CD4-positive, alpha-beta T cell (primary cell): Measurements from ENCODE around the gene PRTG. TPM values are rescaled to one million over a fixed set of nuclear protein-coding genes. Genes with fewer than 3 reads are reported as not detected.

Experiments
- ATAC-seq: fragments of 200-7000 bp; cut with Tn5 transposase; one replicate; pipeline ENCODE4 v1.10.0; 2022; ENCODE audit warnings: mild to moderate bottlenecking; ENCODE audit not compliant: poor library complexity
- CTCF ChIA-PET: fragments of 350-600 bp; sonication (Branson Sonifier 250); formaldehyde crosslinking; loops from one replicate; lab custom pipeline; 2021; ENCODE audit warnings: antibody characterized with exemption, inconsistent platforms; lab: Charles Lee
- POLR2A ChIA-PET: fragments of 350-600 bp; sonication (Branson Sonifier 250); formaldehyde crosslinking; loops from one replicate; lab custom pipeline; 2021; ENCODE audit warnings: antibody characterized with exemption, inconsistent platforms; lab: Charles Lee
- DNase-seq, 14 experiments: peaks; one replicate each; pipeline ENCODE4 v3.0.0-alpha.2; 2013 to 2020; ENCODE audit warnings: mixed read lengths in 2 of 14
- H3K27ac ChIP-seq, 2 donors: one replicate each; pipeline versions ENCODE4 v1.5.1 to v1.7.0; 2013; ENCODE audit warnings: low read length in 2 of 2, low read depth in 1 of 2, mild to moderate bottlenecking in 1 of 2
- H3K27me3 ChIP-seq, 2 experiments: 1 replicate in 1 of 2; 2 replicates in 1 of 2; pipeline versions ENCODE4 v1.6.1 to v1.7.0; 2013; ENCODE audit warnings: low read length in 2 of 2, control low read depth in 1 of 2, mild to moderate bottlenecking in 1 of 2, moderate library complexity in 1 of 2; ENCODE audit not compliant: insufficient read depth in 2 of 2, control insufficient read depth in 1 of 2
- H3K36me3 ChIP-seq: one replicate; pipeline ENCODE4 v1.6.1; 2013; ENCODE audit warnings: low read length, control low read depth; ENCODE audit not compliant: insufficient read depth
- H3K4me1 ChIP-seq: one replicate; pipeline ENCODE4 v1.6.1; 2013; ENCODE audit warnings: low read length, control low read depth; ENCODE audit not compliant: insufficient read depth
- H3K4me3 ChIP-seq: one replicate; pipeline ENCODE4 v1.5.1; 2013; ENCODE audit warnings: mild to moderate bottlenecking, low read length, moderate library complexity
- H3K9me3 ChIP-seq, 2 experiments: 1 replicate in 1 of 2; 2 replicates in 1 of 2; pipeline versions ENCODE4 v1.6.1 to v1.7.0; 2013; ENCODE audit warnings: low read length in 2 of 2, mild to moderate bottlenecking in 2 of 2, control low read depth in 1 of 2, moderate library complexity in 1 of 2; ENCODE audit not compliant: control insufficient read depth in 1 of 2, insufficient read depth in 1 of 2
- H3K27ac Mint-ChIP-seq: one replicate; pipeline ENCODE4 v1.8.0; 2020; ENCODE audit warnings: mixed read lengths
- H3K27me3 Mint-ChIP-seq: one replicate; pipeline ENCODE4 v1.8.0; 2021; ENCODE audit warnings: mixed read lengths
- H3K36me3 Mint-ChIP-seq: one replicate; pipeline ENCODE4 v1.8.0; 2021; ENCODE audit warnings: low read depth, mixed read lengths
- H3K4me1 Mint-ChIP-seq: one replicate; pipeline ENCODE4 v1.8.0; 2021; ENCODE audit warnings: low read depth, mixed read lengths
- H3K4me3 Mint-ChIP-seq: one replicate; pipeline ENCODE4 v1.8.0; 2020; ENCODE audit warnings: mild to moderate bottlenecking, mixed read lengths
- H3K9me3 Mint-ChIP-seq: one replicate; pipeline ENCODE4 v1.8.0; 2020; ENCODE audit warnings: mixed read lengths
- CTCF ChIP-seq: fragments of 200-600 bp; IDR thresholded peaks from one replicate; pipeline ENCODE4 v1.8.0; 2022; ENCODE audit warnings: antibody characterized with exemption, mild to moderate bottlenecking
- intact Hi-C, 2 experiments: fragments of 100-400 bp; cut with DNase I in 1 of 2; cut with micrococcal nuclease in 1 of 2; formaldehyde crosslinking; loops; one replicate each; pipeline versions ENCODE4 v1.15.1 to v1.9.0; 2023 to 2025; cut with DNase I, micrococcal nuclease
- total RNA-seq, 174 experiments: library from RNA in 2 of 174; stranded (reverse) in 2 of 174; gene quantifications; one replicate each; pipeline ENCODE4 v1.2.3 and lab custom pipeline; 2021 to 2026

Gene PRTG
- total RNA-seq, 2 experiments from 2014 or later = not detected

- Histone ChIP-seq H3K4me3 (no peak overlapping the region), H3K36me3 (no peaks in the 10 kb centered on the region), H3K9me3 (no peaks in the 10 kb centered on the region), H3K27ac (no peak overlapping the region), H3K27me3 (no peaks in the 10 kb centered on the region), H3K4me1 (no peaks in the 10 kb centered on the region)
- ChIA-PET CTCF (no interaction called here), POLR2A (no interaction called here)
- intact Hi-C loops = no loop called here
- H3K4me3 Mint-ChIP-seq = no peak overlapping the region
- no peak overlapping the region for H3K27ac Mint-ChIP-seq
- H3K36me3 Mint-ChIP-seq = no peaks in the 10 kb centered on the region
- TF ChIP-seq CTCF = no peak
- peaks cover 5% of the 10 kb centered on the region for H3K4me1 Mint-ChIP-seq
- H3K27me3 Mint-ChIP-seq = no peaks in the 10 kb centered on the region
- DNase-seq (no peak), ATAC-seq (no peak)
- H3K9me3 Mint-ChIP-seq = no peaks in the 10 kb centered on the region
Observed at GRCh38 chr15:55676507-55676906, 66.4 kb downstream of the PRTG start.

GRCh38 chr15:55673287-55673686 is 69.7 kb downstream of the PRTG start:
- no peak for DNase-seq
- Mint-ChIP-seq H3K27me3 (no peaks in the 10 kb centered on the region), H3K9me3 (no peaks in the 10 kb centered on the region), H3K27ac (no peak overlapping the region), H3K4me1 (no peaks in the 10 kb centered on the region), H3K36me3 (no peaks in the 10 kb centered on the region), H3K4me3 (no peak overlapping the region)
- intact Hi-C loops = no loop called here
- no peaks in the 10 kb centered on the region for H3K9me3 ChIP-seq
- no peaks in the 10 kb centered on the region for H3K36me3 ChIP-seq
- H3K4me3 ChIP-seq = no peak overlapping the region
- POLR2A ChIA-PET = no interaction called here
- H3K27me3 ChIP-seq = no peaks in the 10 kb centered on the region
- no peak for ATAC-seq
- H3K27ac ChIP-seq = no peak overlapping the region
- CTCF ChIA-PET = no interaction called here
- H3K4me1 ChIP-seq = no peaks in the 10 kb centered on the region
- TF ChIP-seq CTCF = no peak

- Histone ChIP-seq H3K27ac (no peak overlapping the region), H3K9me3 (no peaks in the 10 kb centered on the region), H3K36me3 (no peaks in the 10 kb centered on the region), H3K4me3 (no peak overlapping the region), H3K4me1 (no peaks in the 10 kb centered on the region), H3K27me3 (no peaks in the 10 kb centered on the region)
- ChIA-PET CTCF (no interaction called here), POLR2A (no interaction called here)
- TF ChIP-seq CTCF = no peak
- no peak for ATAC-seq
- intact Hi-C loops = no loop called here
- H3K4me3 Mint-ChIP-seq = no peak overlapping the region
- no peaks in the 10 kb centered on the region for H3K9me3 Mint-ChIP-seq
- H3K27ac Mint-ChIP-seq = no peak overlapping the region
- H3K36me3 Mint-ChIP-seq = no peaks in the 10 kb centered on the region
- H3K4me1 Mint-ChIP-seq = no peaks in the 10 kb centered on the region
- no peaks in the 10 kb centered on the region for H3K27me3 Mint-ChIP-seq
- DNase-seq = no peak
Observed at GRCh38 chr15:55669270-55669669, 73.7 kb downstream of the PRTG start.
